ENCODE data around the gene GCK.
A peak's percentile ranks its signal among the peaks of the same experiment; 100 is the strongest.

The GCK gene

DNA sequence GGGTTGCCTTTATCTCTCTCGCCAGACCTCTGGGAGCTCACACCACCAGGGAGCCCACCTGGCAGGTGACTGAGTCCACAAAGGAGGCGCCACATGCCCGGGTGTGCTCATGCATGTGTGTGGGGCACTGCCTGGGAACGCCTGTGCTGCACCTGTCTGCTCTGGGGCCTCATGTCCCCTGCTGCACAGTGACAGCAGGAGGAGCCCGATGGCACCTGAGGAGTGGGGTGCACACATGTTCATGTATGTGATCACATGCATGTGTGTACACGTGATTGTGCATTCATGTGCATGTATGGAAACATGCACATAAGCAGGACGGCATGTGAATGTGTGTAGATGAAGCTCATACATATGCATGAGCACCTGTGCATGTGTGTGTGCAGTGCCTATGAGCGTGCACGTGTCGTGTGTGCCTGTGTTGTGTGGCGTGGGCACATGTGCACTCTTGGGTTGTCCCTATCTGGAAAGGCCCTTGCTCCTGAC is 33.6 kb upstream of the GCK start:
- DNase-seq (ENCODE audit: low spot score): no peak

DNA sequence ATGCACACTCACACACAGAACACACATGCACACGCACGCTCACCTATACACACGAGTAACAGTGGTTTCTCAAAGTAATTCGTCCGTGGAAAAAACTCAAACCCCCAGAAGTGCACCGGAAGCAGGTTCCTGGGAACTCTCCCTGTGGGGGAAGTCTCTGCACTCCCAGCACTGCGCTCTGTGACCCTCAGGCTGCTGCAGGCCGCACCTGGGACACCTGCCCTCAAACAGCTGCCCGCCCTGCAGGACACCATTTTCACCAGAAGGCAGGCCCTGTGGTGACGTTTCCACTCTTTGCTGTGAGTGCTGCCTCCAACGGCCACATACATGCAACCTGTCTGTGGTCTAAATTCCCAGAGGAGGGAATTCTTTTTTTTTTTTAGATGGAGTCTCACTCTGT is 32.8 kb upstream of the GCK start:
- DNase-seq (ENCODE audit: low spot score): no peak

DNA sequence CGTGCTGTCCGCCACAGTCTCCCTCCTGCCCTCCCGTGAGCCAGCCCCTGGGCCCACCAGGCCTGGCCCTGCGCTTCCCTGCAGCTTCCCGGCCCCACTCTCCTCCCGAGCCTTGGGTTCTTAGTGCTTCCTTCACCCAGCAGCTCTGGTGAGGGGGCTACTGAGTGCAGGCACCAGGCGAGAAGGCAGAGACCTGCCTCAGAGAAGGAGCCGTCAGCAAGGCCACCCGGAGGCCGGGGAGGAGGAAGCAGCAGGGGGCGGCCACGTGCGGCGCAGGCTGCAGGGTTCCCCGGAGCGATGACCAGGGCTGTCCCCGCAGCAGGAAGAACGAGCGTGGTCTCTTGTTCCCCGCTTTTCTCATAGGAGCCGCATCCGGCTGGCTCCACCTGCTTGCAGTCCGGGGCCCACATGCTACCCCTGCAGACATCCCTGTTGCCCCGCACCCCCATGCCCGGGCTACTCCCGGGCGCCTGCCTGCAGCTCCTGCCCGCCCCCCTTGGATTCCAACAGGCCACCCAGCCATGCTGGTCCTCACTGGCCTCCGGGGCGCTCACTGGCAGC is 32.1 kb upstream of the GCK start:
- no peak for DNase-seq (ENCODE audit: low spot score)

DNA sequence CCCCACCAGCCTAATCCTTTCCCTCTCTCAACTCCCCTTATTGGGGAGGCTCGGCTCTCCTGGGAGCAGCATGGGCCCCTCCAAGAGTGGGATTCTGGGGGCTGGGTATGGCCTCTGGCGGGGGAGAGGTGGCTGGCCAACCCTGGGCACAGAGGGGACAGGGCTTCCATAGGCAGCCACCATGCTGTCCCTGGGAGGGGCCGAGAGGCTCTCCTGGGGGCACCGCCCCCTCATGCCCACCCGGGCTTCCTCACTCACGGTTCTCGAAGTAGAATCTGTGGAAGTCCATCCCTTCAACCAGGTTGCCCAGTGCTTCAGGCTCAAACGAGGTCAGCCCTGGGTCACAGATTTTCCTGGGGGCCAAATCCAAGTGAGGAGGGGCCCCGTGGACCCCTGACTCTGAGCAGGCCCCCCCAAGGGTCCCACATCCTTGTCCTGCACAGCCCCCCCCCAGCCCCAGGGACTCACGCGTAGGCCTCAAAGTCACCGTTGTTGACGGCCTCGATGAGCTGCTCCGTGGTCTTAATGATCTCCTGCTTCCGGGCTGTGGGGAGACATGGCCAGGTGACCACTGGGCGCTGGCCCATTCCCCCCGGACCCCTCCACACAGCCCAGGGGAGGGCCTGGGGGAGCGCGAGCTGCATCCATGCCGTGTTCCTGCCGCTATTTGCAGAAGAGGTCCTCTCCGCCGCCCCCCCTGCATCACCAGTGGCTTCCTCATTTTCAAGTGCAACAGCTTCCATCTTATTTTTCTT is 31.3 kb upstream of the GCK start:
- DNase-seq (ENCODE audit: low spot score): no peak

DNA sequence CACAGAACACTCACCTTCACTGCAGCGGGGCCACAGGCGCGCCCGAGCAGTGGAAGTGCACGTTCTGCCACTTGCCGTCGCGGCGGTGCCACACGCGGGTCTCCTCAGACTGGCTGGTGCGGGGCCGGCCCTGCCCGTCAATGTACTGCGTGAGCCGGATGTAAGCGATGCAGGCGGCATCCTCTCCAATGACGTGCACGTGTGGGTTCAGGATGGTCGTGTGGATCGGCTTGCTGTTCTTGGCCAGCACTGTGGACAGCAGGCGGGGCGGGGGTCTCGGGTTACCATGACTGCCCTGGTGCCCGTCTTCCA is 30.8 kb upstream of the GCK start:
- DNase-seq (ENCODE audit: low spot score): no peak

DNA sequence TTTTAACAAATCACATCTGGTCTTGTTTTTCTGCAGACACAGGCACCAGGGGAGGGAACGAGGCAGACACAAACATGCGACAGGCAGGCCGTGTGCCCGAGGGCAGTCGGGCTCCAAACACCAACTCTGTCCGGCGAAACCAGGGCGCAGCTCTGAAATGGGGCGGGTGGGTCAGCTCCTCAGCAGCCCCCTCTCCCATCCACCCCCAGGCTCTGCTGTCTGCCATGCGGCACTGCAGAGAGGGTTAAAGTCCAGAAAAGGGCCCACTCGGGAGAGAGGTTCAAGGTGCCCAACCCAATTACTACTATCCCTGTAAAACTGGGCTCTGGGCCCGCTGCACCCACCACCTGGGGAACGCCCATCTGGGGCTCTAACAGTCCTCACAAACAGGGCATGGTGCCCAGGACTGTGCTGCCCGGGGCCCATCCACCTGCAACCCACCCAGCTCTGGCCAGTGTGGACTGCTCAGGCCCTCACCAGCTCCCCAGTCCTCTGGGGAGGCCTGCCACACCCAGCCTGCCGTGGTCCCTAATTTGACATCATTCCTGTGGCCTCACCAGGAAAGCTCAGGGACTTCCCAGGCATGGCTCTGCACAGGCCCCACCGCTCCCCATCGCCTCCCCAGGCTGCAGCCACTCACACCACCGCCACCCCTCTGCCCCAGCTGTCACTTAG is 30.3 kb upstream of the GCK start:
- DNase-seq (ENCODE audit: low spot score): no peak

DNA sequence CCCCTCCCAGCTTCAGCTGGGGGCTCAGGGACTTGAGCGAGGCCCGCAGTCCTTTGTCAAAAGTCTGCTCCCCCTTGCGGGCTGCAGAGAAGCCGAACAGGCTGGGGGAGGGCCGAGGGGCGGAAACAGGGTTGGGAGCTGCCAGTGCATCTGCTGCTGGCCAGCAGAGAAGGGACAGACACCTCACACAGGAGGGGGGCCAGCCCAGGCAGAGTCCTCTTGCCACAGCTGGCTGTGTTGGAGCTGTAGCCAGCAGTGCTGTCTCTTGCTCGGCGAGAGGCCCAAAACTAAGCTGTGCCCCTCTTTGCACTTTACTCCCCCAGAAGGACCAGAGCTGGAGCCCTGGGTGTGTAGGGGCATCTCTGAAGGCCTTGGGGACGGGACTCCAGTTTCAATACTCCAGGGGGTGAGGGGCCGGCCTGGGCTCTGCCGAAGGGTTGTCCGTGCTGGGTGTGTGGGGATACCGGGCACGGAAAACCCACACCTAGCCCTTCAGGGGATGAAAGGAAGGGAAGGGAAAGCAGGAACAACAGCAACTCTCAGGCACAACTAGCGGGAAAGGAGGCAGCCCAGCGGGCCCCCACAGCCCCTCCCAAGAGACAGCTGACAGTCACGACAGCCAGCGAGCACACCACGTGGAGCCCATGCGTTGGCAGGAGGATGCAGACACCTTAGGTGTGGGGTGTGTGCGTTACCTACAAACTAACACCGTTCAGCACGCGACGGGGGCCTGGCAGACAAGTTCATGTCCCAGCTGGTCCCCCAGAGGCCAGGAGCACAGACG is 29.4 kb upstream of the GCK start:
- DNase-seq (ENCODE audit: low spot score): no peak

DNA sequence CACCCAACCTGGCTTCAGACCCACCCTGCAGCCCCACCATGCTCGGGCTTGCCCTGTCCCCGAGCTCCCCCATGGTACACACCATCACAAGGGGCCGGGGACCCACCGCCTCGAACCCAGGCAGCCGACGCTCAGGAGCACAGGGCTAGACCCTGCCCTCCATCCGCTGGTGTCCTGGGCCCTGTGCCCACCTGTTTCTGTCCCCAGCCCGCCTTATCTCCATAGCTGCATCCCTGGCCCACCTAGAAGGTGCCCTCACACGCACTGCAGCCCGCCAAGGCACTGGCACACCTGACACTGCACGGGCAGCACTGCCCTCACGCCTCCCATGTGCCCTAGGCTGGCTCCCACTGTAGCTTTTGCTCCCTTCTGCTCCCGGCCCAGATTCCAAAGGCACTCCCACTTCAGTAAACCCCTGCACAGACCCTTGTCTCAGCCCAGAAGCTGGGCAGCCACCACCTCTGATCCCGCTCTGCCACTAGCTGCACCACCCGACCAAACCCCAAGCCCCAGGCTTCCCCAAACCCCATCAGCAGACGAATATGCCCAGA is 28.7 kb upstream of the GCK start:
- no peak for DNase-seq (ENCODE audit: low spot score)

DNA sequence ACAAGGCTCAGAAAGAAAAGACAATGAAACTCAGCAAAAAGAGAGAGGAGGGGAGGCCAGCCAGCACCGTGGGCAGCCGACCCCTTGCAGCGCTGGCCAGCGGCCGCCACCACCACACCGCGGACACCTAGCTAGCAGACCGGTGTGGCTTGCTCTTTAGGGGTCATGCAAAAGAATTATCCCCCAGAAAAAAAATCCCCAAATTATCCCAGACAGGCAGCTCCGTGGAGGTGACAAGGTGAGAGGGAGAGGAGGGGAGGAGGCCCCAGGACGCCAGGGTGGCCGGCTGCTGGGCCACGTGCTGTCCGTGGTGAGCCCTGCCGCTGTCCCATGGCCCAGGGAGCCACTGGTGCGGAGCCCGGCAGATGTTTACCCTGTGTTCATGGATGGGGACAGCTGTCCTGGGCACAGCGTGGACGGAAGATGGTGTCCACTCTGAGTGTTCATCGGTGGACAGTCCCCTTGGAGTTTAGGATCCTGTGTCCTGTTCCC is 28.0 kb upstream of the GCK start:
- no peak for DNase-seq (ENCODE audit: low spot score)

DNA sequence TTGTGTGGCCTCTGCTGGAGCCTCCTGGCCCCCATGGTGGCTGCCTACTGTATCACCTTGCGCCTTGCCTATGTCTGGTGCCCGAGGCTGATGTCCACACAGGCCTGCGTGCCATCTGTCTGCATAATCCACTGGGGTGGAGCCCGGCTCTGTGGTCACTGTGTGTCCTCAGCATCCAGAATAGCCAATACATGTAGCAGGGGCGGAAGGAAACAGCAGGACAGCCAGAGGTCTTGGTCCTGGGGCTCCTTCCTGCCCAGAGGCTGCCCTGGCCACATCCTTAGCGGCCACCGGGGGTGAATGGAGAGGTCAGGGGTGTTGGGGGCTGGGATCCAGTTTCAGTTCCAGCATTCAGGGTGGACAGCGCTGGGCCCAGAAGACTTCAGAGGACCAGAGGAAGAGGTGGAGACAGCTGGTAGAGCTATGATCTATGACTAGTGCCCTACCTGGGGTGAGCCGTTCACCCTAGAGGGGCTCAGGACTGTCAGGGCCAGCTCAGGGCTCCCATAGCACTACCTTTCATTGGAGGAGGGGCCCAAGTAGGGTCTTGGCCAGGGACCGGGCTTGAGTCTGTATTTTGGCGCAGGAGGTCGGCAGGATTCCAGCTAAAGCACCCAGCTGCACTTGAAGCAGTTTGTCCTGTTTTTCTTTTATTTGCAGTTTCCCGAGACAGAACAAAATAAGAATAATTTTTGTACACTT is 27.4 kb upstream of the GCK start:
- DNase-seq (ENCODE audit: low spot score): no peak

DNA sequence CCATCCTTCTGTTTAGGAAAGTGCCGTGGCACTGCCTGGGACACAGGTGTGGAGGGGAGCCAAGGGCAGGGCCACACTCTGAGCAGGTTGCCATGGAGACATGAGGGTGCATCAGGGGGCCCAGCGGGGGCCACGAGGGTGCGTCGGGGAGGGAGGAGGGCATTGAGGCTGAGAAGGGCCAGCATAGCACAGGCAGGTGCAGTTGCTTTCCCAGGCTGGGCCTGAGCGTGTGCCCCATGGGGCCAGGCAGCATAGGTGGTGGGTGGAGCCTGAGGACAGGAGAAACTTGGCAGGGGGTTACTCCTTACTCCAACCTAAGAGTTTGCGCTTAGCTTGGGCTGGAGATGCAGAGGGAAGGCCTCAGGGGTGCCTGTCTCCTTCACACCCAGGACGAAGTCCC is 26.8 kb upstream of the GCK start:
- no peak for DNase-seq (ENCODE audit: low spot score)

DNA sequence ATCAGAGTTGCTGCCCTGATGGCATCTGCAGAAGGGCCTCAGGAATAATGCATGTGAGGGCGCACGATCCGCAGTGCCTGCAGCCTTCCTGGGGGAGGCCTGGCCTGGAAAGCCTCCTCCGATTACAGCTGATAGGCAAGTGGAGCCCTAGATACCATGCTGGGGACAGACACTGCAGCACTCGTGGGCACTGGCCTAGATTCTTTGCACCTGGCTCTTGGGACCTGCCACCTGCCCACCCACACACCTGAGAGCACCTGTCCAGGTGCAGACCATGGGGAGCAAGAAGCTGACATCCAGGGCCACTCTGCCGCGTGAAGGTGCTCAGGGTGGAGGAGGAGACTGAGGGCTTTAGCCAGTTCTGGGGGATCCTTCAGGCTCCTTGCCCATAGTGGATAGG is 26.3 kb upstream of the GCK start:
- DNase-seq (ENCODE audit: low spot score): no peak

DNA sequence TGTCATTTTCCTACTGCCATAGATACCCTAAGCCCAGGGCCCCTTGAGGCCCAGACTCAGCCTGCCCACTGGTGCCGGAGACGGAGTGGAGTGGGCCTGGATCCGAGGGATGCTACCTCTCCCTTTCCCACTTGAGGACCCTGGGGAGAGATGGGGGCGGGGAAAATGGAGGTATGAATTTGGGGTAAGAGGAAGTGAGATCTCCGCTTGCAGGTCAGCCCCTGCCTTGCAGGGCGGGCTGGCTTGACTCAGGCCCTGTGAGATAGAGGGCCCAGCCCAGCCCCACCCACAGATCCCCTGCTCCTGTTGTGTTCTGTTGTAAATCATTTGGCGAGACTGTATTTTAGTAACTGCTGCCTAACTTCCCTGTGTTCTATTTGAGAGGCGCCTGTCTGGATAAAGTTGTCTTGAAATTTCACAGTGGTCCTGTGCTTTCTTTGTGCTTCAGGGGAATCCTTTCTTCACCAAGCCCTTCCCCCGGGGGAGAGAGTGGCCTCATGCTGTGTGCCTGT is 24.7 kb upstream of the GCK start:
- no peak for DNase-seq (ENCODE audit: low spot score)

DNA sequence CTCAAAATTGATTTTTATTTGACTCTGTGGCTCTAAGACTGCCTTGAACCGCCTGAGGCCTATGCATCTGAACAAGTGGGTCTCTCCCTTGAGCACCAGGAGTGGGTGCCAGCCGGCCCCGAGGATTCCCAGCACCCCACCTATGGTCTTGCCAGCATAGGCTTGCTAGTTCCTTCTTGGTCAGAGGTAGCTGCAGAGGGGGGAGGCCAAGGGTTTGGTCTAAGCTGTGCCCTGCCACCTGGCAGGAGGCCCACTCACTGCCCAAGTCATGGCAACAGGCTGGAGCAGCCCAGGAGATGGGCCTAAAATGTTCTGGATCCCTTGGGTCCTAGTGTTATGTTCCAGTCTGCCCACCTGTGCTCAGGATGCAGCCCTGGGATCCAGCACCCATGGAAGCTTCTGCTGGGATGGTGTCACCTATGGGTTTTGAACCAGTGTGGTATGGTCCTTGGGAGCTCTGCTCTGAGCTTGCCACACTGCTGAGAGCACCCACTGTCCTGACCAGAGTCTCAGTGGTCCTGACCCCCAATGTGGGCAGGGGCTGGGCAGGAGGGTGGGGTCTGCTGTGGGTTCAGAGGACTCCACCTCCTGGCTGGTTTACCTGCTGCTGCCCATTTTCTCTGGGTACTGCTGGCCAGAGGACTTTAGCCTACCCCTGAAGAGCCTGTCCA is 24.1 kb upstream of the GCK start:
- no peak for DNase-seq (ENCODE audit: low spot score)

DNA sequence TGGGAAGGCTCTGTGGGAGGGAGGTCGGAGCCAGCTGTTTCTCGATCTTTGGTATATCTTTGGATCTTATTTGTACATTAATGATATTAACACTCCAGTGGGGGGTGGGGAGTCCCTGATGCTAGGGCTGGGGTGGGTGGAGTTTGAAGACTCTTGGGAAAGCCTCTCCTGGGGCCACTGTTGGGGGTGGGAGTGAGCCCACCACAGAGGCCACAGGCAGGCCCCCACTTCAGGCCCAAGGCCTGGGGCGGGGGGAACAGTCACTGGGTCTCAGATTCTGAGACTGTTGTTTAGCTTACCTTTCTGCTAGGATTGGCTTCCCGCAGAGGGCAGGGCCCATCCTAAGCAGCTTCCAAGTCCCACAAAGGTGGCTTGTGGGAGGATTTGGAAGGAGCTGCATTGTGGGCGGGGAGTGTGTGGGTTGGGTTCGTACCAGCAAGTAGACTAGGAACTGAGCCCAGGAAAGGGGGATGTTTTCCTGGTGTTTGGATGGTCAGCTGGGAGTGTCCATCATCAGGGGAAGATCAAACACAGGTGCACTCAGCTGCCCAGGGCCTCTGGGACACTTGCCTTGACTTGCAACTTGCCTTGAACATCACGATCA is 23.4 kb upstream of the GCK start:
- DNase-seq (ENCODE audit: low spot score): no peak

DNA sequence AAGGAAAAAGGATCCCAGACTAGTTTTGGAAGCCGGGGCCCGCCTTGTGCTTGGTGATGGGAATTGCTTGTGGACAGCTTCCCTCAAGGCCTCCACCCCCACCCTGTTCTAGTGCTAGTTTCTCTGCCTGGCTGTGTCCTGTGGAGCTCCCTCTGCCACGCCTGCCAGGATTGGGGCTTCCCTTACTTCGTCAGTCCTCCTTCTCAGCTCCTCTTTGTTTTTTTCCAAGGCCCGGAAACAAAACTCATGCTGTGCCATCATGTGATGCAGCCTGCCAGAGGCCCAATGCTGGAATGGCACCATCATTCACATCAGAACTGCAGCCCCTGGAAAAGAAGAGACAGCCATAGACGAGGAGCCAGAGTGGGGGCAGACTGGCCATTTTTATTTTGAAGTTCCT is 22.8 kb upstream of the GCK start:
- DNase-seq (ENCODE audit: low spot score): peak; percentile 83

DNA sequence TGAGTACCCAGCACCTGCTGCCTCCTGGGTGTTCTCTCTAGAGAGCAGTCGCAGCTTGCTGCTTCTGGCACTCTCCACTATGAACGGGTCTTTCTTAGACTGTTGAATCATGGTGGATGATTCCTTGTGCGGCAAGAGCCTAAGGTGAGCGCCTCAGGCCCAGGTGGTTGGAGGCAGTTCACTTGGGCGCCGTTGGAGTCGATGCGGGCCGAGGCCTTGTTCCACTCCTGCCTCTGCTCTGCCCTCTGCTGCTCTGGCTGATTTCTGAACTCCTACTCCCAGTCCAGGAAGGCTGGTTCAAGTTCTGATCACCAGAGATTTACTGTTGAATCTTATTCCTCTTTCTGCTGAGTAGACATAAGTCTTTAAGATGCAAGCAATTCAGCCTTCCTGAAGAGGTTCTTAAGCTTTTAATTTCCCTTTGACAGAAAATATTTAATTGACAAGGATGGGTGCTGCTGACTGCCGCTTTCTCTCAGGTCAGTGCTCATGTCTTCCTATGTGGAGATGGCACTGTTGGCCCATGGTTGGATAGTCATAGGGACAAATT is 22.0 kb upstream of the GCK start:
- DNase-seq (ENCODE audit: low spot score): no peak

DNA sequence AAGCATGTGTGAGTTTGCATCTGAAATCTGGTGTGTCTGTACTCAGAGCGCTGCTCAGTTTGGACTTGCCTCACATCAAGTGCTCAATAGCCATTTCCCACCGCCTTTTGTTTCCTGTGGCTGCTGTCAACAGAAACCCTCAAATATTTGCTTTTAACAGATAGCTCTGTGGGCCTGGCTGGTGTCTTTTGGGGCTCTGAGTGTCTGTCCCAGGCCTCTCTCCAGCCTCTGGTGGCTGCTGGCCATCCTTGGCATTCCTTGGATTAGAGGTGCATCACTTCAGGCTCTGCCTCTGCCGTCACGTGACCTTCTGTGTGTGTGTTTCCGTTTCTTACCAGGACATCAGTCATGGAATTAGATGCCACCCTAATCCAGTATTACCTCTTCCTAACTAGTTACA is 20.9 kb upstream of the GCK start:
- DNase-seq (ENCODE audit: low spot score): peak; percentile 30

DNA sequence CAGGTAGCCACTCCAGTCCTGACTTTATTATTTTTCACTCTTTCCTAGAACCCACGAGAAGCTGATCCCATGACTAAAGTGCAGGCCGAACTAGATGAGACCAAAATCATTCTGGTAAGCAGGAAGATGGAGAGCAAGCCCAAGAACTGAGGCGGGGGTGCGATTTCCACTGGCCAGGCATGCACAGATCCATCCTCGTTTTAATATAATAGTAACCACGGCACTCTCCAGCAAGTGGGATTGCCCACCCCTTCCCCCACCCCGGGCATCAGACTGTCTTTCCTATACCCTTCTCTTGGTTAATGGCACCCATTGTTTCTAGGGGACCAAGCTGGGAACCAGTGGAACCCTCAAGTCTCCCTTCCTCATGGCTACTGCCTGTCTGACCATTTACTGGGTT is 18.8 kb upstream of the GCK start:
- no peak for DNase-seq (ENCODE audit: low spot score)

DNA sequence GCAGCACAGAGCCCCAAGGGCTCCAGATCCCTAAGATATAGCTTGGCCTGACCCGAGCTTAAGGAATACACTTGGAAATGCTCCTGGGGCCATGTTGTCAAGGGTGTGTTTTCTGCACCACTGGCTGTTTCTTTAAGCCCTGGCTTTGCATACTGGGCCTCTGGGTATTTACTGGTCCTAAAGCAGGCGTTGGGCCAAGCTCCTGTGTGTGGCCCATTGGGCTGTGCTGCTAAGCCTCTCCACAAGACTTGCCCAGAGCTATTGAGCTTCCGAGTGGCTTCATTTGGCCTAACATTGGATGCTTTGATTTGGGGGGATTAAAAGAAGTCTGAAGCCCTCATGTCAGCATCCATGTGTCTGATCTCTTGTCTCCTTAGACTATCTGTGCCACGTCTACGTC is 16.8 kb upstream of the GCK start:
- DNase-seq (ENCODE audit: low spot score): no peak

All from pons (tissue), 1 donor.